ENCODE measurements around the gene SUCLG2.

SUCLG2 gene

GRCh38 chr3:67601919-67602608 is 52.3 kb downstream of the SUCLG2 start:
- TF ChIP-seq, protein P1, sequence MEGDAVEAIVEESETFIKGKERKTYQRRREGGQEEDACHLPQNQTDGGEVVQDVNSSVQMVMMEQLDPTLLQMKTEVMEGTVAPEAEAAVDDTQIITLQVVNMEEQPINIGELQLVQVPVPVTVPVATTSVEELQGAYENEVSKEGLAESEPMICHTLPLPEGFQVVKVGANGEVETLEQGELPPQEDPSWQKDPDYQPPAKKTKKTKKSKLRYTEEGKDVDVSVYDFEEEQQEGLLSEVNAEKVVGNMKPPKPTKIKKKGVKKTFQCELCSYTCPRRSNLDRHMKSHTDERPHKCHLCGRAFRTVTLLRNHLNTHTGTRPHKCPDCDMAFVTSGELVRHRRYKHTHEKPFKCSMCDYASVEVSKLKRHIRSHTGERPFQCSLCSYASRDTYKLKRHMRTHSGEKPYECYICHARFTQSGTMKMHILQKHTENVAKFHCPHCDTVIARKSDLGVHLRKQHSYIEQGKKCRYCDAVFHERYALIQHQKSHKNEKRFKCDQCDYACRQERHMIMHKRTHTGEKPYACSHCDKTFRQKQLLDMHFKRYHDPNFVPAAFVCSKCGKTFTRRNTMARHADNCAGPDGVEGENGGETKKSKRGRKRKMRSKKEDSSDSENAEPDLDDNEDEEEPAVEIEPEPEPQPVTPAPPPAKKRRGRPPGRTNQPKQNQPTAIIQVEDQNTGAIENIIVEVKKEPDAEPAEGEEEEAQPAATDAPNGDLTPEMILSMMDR (IDR thresholded peaks at IDR 0.05; ENCODE audit: extremely low read depth, missing control alignments) = no peak
- DNase-seq (ENCODE audit: low spot score) = no peak

- no peak for DNase-seq (ENCODE audit: low spot score)
- TF ChIP-seq, protein P1 (IDR thresholded peaks at IDR 0.05; ENCODE audit: extremely low read depth, missing control alignments) = no peak
These were observed 53.0 kb downstream of the SUCLG2 start for GRCh38 chr3:67601385-67601784.

- DNase-seq (ENCODE audit: low spot score) = no peak
- TF ChIP-seq, protein P1 (IDR thresholded peaks at IDR 0.05; ENCODE audit: extremely low read depth, missing control alignments) = no peak
These were observed 54.6 kb downstream of the SUCLG2 start for GRCh38 chr3:67599821-67600220.

DNA sequence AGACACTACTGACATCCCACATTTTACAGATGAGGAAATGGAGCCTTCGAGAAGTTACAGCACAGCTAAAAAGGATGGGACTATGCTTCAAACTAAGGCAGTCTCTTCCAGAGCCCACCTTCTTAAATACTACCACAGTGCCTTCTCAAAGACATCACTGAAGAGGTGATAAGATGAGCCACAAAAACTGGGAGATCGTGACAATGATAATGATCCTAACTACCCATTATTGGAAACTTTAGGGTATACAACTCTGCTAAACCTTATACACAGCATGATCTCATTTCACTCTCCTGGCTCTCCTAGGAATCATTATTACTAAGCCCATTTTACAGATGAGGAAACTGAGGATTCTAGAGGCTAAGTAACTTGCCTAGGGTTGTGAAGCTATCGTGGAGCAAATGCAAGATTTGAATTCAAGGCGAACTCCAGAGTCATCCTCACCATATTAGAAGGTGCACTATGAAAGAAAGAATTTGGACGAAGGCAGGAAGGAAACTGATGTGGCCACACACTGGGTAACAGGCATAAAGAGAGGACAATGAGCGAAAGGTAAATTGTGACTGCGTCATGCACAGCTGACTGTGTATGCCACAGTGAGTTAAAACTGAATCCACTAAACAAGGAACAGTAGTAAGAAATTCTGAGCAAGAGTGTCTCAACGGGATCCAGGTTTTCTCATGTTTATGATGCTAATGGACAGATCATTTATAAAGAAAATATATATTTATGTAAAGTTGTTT is 55.4 kb downstream of the SUCLG2 start:
- DNase-seq (ENCODE audit: low spot score) = no peak
- TF ChIP-seq, protein P1 (IDR thresholded peaks at IDR 0.05; ENCODE audit: extremely low read depth, missing control alignments) = no peak

- no peak for DNase-seq (ENCODE audit: low spot score)
- TF ChIP-seq, protein P1 (IDR thresholded peaks at IDR 0.05; ENCODE audit: extremely low read depth, missing control alignments) = no peak
These were observed 59.0 kb downstream of the SUCLG2 start for GRCh38 chr3:67595424-67595823.

DNA sequence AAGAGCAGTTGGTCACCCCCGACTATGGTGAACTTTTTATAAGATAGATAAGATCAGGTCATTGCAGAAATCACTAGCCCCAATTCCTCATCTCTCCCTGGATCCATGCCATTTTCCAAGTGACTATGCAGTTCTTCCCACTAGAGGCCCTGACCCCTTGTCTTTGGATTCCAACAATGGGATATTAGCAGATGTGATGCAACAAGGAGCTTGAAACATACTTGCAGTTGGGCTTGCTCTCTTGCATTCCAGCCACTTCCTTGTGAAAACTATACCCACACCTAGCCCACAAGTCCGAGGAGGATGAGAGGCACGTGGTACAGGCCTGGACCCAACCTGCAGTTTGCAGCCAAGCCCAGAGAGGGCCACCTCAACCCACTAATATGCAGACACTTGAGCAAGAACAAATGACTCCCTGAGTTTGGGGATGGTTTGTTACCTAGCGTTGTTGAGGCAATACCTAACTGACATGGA is 60.6 kb downstream of the SUCLG2 start:
- DNase-seq (ENCODE audit: low spot score) = no peak
- TF ChIP-seq, protein P1 (IDR thresholded peaks at IDR 0.05; ENCODE audit: extremely low read depth, missing control alignments) = no peak

DNA sequence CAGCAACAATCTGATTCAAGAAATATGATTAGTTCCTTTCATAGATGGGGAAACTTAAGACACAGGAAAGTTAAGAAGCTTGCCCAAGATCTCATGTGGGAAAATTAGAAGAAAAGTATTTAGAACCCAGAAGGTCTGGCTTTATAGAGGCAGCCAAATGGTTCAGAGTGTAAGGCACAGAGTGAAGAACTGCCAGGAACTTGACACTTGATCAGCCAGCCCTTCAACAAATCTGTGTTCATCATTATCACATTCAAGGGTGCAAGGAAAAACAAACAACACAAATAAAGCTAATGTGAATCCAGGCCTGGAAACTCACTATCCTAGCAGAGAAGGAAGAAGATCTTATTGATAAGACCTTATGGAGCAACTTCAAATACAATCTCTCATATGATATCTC is 62.4 kb downstream of the SUCLG2 start:
- no peak for DNase-seq (ENCODE audit: low spot score)
- TF ChIP-seq, protein P1 (IDR thresholded peaks at IDR 0.05; ENCODE audit: extremely low read depth, missing control alignments) = no peak
